Muscle layer of colon (tissue), 2 donors: Measurements from ENCODE around the gene FGF21.
"Not testable (repeated sequence)": the region's sequence is repeated elsewhere in the genome, so short reads cannot be mapped to it uniquely, and the experiment has no call there.

ENCODE experiments used
- H3K27ac ChIP-seq: one replicate; pipeline ENCODE4 v1.7.0; 2013; ENCODE audit warnings: low read depth, mild to moderate bottlenecking, low read length, moderate library complexity
- H3K27me3 ChIP-seq, 2 donors: one replicate each; pipeline ENCODE4 v1.7.0; 2013; ENCODE audit warnings: low read length in 2 of 2, mild to moderate bottlenecking in 2 of 2; ENCODE audit not compliant: insufficient read depth in 2 of 2, control insufficient read depth in 1 of 2
- H3K36me3 ChIP-seq: one replicate; pipeline ENCODE4 v1.7.0; 2013; ENCODE audit warnings: mild to moderate bottlenecking, low read length; ENCODE audit not compliant: insufficient read depth
- H3K4me1 ChIP-seq: one replicate; pipeline ENCODE4 v1.7.0; 2013; ENCODE audit warnings: mild to moderate bottlenecking, low read length; ENCODE audit not compliant: insufficient read depth
- H3K4me3 ChIP-seq, 2 donors: one replicate each; pipeline ENCODE4 v1.7.0; 2013; ENCODE audit warnings: low read length in 2 of 2, low read depth in 1 of 2, mild to moderate bottlenecking in 1 of 2, moderate library complexity in 1 of 2
- H3K9ac ChIP-seq: one replicate; pipeline ENCODE4 v1.7.0; 2013; ENCODE audit warnings: low read length
- H3K9me3 ChIP-seq: one replicate; pipeline ENCODE4 v1.7.0; 2013; ENCODE audit warnings: mild to moderate bottlenecking, low read length
- donor health status: abdominal sarcoma.
- donor health status: Adenocarcinoma of cecum.

Gene FGF21

GRCh38 chr19:48755084-48755641 is at the start of gene FGF21:
Gene FGF21, plus strand, starts transcription at chr19:48755524. Its CDS starts 713 bp downstream, at chr19:48756237.
- no peaks in the 10 kb centered on the region for H3K4me1 ChIP-seq
- H3K36me3 ChIP-seq: no peaks in the 10 kb centered on the region
- no peak within 1 kb of the TSS for H3K4me3 ChIP-seq
- no peak within 1 kb of the TSS for H3K27ac ChIP-seq
- H3K9me3 ChIP-seq: no peaks in the 10 kb centered on the region
- peaks cover 0 to 44% of the 10 kb centered on the region in 2 donors for H3K27me3 ChIP-seq
- no peak within 1 kb of the TSS for H3K9ac ChIP-seq

GRCh38 chr19:48708471-48708870 is 46.9 kb upstream of the FGF21 start:
- no peak overlapping the region for H3K9ac ChIP-seq
- H3K9me3 ChIP-seq: no peaks in the 10 kb centered on the region
- H3K36me3 ChIP-seq: peaks cover 3% of the 10 kb centered on the region
- no peak overlapping the region for H3K4me3 ChIP-seq
- peaks cover 8% of the 10 kb centered on the region for H3K4me1 ChIP-seq
- H3K27me3 ChIP-seq: no peaks in the 10 kb centered on the region
- H3K27ac ChIP-seq: no peak overlapping the region

- H3K27ac ChIP-seq: no peak overlapping the region
- H3K4me3 ChIP-seq: no peak overlapping the region
- H3K27me3 ChIP-seq: no peaks in the 10 kb centered on the region
- H3K36me3 ChIP-seq: no peaks in the 10 kb centered on the region
- H3K9ac ChIP-seq: no peak overlapping the region
- peaks cover 25% of the 10 kb centered on the region for H3K4me1 ChIP-seq
- H3K9me3 ChIP-seq: no peaks in the 10 kb centered on the region
These were observed 44.1 kb upstream of the FGF21 start for GRCh38 chr19:48711106-48711662.

GRCh38 chr19:48713041-48713863 is 42.1 kb upstream of the FGF21 start:
- Histone ChIP-seq H3K27me3 (no peaks in the 10 kb centered on the region), H3K4me3 (peak overlapping the region; percentile 58 to 67), H3K27ac (peak overlapping the region; percentile 91), H3K9me3 (no peaks in the 10 kb centered on the region), H3K9ac (no peak overlapping the region), H3K36me3 (no peaks in the 10 kb centered on the region), H3K4me1 (peaks cover 36% of the 10 kb centered on the region)

GRCh38 chr19:48713864-48714755 is 41.2 kb upstream of the FGF21 start:
- no peaks in the 10 kb centered on the region for H3K36me3 ChIP-seq

GRCh38 chr19:48714759-48715675 is 40.3 kb upstream of the FGF21 start:
- Histone ChIP-seq H3K36me3 (no peaks in the 10 kb centered on the region), H3K4me1 (peaks cover 36% of the 10 kb centered on the region), H3K4me3 (peak overlapping the region; percentile 66 to 68), H3K27me3 (no peaks in the 10 kb centered on the region), H3K27ac (peak overlapping the region; percentile 81), H3K9ac (peak overlapping the region; percentile 87), H3K9me3 (no peaks in the 10 kb centered on the region)

More at GRCh38 chr19:48713864-48714755, 41.2 kb upstream of the FGF21 start:
- peak overlapping the region; percentile 91 for H3K27ac ChIP-seq
- H3K27me3 ChIP-seq: no peaks in the 10 kb centered on the region
- H3K4me1 ChIP-seq: peaks cover 36% of the 10 kb centered on the region
- H3K9ac ChIP-seq: peak overlapping the region; percentile 87
- no peaks in the 10 kb centered on the region for H3K9me3 ChIP-seq
- H3K4me3 ChIP-seq: peak overlapping the region; percentile 66 to 68

- no peaks in the 10 kb centered on the region for H3K9me3 ChIP-seq
- H3K4me3 ChIP-seq: peak overlapping the region in 1 of 2 donors; percentile 52
- no peaks in the 10 kb centered on the region for H3K27me3 ChIP-seq
- no peak overlapping the region for H3K27ac ChIP-seq
- peaks cover 36% of the 10 kb centered on the region for H3K4me1 ChIP-seq
- no peak overlapping the region for H3K9ac ChIP-seq
- no peaks in the 10 kb centered on the region for H3K36me3 ChIP-seq
These were observed 39.6 kb upstream of the FGF21 start for GRCh38 chr19:48715681-48716171.

- Histone ChIP-seq H3K27me3 (no peaks in the 10 kb centered on the region), H3K27ac (peak overlapping the region; percentile 77), H3K9ac (no peak overlapping the region), H3K4me1 (peaks cover 36% of the 10 kb centered on the region), H3K4me3 (peak overlapping the region; percentile 25 to 52), H3K36me3 (no peaks in the 10 kb centered on the region), H3K9me3 (no peaks in the 10 kb centered on the region)
These were observed 38.6 kb upstream of the FGF21 start for GRCh38 chr19:48716562-48717291.

GRCh38 chr19:48718106-48718505 is 37.2 kb upstream of the FGF21 start:
- not testable (repeated sequence) for H3K9ac ChIP-seq

More at GRCh38 chr19:48718106-48718505, 37.2 kb upstream of the FGF21 start:
- H3K27me3 ChIP-seq, H3K9me3 ChIP-seq, H3K27ac ChIP-seq, H3K36me3 ChIP-seq, H3K4me3 ChIP-seq: not testable (repeated sequence)
- peaks cover 32% of the 10 kb centered on the region for H3K4me1 ChIP-seq
